ENCODE results near the gene PSMD13. TPM values are rescaled to one million over a fixed set of nuclear protein-coding genes. Genes with fewer than 3 reads are reported as not detected.
A peak's percentile ranks its signal among the peaks of the same experiment; 100 is the strongest.
"Not testable (repeated sequence)": the region's sequence is repeated elsewhere in the genome, so short reads cannot be mapped to it uniquely, and the experiment has no call there.

Gene PSMD13
- 100 to 1,000 TPM in 1 of 4 donors, 10 to 100 TPM in 3; 85.8 to 114 (median 93.5) TPM for total RNA-seq

DNA sequence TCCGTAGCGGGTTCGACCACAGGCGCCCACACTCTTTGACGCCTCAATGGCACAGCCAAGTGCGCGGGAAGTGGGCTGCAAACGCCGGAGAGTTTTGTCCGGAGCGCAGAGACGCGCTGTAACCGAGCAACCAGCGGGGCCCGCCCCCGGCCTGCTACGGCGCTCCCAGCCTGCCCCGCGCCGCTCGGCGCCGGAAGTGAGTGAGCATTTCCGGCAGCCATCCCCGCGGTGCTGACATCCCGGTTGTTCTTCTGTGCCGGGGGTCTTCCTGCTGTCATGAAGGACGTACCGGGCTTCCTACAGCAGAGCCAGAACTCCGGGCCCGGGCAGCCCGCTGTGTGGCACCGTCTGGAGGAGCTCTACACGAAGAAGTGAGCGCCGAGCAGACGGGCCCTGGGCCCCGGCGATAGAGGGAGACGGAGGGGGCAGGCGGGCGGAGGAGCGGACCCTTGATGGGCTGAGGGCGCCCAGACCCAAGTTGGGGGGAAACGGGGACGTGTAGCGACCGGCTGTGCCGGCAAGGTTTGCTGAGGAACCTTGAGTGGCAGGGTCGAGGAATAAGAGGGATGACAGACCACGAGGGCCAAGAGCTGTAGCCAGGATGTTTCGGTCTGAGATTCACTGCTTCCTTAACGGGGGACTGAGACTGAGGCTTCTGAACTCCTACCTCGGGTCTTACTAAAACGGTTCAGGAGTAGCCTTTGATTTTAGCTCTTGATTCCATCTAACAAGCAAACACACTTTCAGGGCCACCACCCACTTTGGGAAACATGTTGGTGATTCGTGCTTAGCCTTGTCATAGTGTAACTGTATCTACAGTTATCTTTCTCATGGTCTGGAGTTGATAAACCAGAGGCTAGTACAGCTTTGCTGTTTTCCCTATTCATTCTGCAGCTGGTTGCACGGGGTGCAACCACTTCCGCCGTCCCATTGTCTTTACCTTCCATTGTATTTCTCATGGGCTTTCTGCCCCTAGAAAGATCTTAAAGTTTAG is at the start of gene PSMD13:
PSMD13 (plus strand) TSS at position 203 of the 994 bp plus-strand sequence; CDS start at position 277, 74 bp downstream.
- WGBS, 2 donors (ENCODE audit: low coverage in 1 of 2): 7 to 14% methylated on average over 7 to 14 of the region's 62 CpGs
- Histone ChIP-seq H3K9me3 (no peaks in the 10 kb centered on the region), H3K4me1 (peaks cover 0 to 35% (median 13%) of the 10 kb centered on the region in 3 donors), H3K36me3 (peaks cover 0 to 40% of the 10 kb centered on the region in 2 donors), H3K27ac (peak within 1 kb of the TSS; percentile 85 to 96 (median 94)), H3K27me3 (no peaks in the 10 kb centered on the region), H3K4me3 (peak within 1 kb of the TSS; percentile 93)
- ATAC-seq: peak; percentile 91
- no peak for TF ChIP-seq EP300 (IDR thresholded peaks at IDR 0.05)
- TF ChIP-seq, protein P1, sequence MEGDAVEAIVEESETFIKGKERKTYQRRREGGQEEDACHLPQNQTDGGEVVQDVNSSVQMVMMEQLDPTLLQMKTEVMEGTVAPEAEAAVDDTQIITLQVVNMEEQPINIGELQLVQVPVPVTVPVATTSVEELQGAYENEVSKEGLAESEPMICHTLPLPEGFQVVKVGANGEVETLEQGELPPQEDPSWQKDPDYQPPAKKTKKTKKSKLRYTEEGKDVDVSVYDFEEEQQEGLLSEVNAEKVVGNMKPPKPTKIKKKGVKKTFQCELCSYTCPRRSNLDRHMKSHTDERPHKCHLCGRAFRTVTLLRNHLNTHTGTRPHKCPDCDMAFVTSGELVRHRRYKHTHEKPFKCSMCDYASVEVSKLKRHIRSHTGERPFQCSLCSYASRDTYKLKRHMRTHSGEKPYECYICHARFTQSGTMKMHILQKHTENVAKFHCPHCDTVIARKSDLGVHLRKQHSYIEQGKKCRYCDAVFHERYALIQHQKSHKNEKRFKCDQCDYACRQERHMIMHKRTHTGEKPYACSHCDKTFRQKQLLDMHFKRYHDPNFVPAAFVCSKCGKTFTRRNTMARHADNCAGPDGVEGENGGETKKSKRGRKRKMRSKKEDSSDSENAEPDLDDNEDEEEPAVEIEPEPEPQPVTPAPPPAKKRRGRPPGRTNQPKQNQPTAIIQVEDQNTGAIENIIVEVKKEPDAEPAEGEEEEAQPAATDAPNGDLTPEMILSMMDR (IDR thresholded peaks at IDR 0.05): no peak
- peak; percentile 38 to 46 for TF ChIP-seq POLR2A (IDR thresholded peaks at IDR 0.05)
- TF ChIP-seq POLR2AphosphoS5 (IDR thresholded peaks at IDR 0.05): peak; percentile 53

DNA sequence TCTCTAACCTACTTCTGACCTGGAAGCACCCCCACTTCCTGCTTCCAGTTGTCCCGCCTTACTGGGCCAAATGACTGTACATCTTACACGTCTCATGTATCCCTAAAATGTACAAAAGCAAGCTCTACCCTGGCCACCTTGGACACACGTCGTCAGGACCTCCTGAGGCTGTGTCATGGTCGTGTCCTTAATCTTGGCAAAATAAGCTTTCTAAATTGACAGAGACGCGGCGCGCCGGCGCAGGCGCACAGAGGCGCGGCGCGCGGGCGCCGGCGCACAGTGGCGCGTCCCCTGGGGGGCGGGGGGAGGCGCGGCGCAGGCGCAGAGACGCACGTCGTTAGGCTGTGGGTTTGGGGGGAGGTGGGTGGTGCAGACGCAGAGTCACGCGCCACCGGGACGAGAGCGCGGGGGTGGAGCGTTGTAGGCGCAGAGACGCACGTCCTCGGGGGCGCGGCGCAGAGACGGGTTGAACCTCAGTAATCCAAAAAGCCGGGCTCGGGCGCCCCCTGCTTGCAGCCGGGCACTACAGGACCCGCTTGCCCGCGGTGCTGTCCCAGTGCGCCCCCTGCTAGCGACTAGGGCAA is 47.5 kb upstream of the PSMD13 start:
- H3K4me3 ChIP-seq, H3K36me3 ChIP-seq, H3K9me3 ChIP-seq, H3K27ac ChIP-seq, H3K4me1 ChIP-seq, H3K27me3 ChIP-seq: not testable (repeated sequence)
- ATAC-seq: peak; percentile 34
- 81% methylated on average over 18 of the region's 55 CpGs; no CpG with 5 or more reads in 1 of the 2 donors for WGBS, 2 donors (ENCODE audit: low coverage in 1 of 2)

- not testable (repeated sequence) for H3K4me1 ChIP-seq, H3K27ac ChIP-seq, H3K36me3 ChIP-seq, H3K4me3 ChIP-seq, H3K27me3 ChIP-seq, H3K9me3 ChIP-seq
- ATAC-seq: peak; percentile 58
- WGBS, 2 donors (ENCODE audit: low coverage in 1 of 2): no CpG with 5 or more reads among the region's 25 CpGs
Measured at GRCh38 chr11:189843-190311, 46.9 kb upstream of the PSMD13 start.

GRCh38 chr11:190546-190945 is 46.2 kb upstream of the PSMD13 start:
- not testable (repeated sequence) for H3K27ac ChIP-seq, H3K9me3 ChIP-seq, H3K27me3 ChIP-seq, H3K4me1 ChIP-seq, ATAC-seq, H3K36me3 ChIP-seq, H3K4me3 ChIP-seq
- WGBS, 2 donors (ENCODE audit: low coverage in 1 of 2): 71 to 74% methylated on average over 5 of the region's 5 CpGs

- H3K27me3 ChIP-seq, H3K4me3 ChIP-seq, H3K36me3 ChIP-seq, H3K9me3 ChIP-seq, H3K4me1 ChIP-seq, H3K27ac ChIP-seq: not testable (repeated sequence)
- ATAC-seq: peak; percentile 46
- WGBS, 2 donors (ENCODE audit: low coverage in 1 of 2): 56% methylated on average over 2 of the region's 8 CpGs; no CpG with 5 or more reads in 1 of the 2 donors
- TF ChIP-seq, protein P1 (IDR thresholded peaks at IDR 0.05): peak in 2 of 4 experiments; percentile 26 to 56
Measured at GRCh38 chr11:191490-192478, 45.0 kb upstream of the PSMD13 start.

DNA sequence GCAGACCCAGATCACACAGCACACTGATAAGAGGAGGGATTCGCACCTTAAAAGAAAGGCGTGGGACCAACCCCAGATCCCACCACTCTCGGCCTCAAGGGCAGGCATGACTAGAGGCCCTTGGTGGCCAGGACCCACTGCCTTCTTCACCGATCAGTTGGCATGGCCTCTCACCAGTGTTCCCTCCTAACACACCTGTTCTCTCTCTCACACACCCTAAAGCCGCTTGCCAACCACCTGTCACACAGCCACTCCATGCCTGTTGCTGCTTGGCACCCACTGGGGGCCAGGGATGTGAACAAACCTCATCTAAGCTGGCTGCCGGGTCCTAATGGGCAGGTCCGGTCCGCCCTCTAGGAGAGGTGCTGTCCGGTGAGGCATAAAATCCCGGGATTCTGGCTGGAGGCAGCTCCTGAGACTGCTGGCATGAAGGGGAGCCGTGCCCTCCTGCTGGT is 44.1 kb upstream of the PSMD13 start, which contains the start of gene SCGB1C1:
SCGB1C1 (plus strand) TSS at position 405 of the 455 bp plus-strand sequence; CDS start at position 427, 22 bp downstream.
- H3K4me1 ChIP-seq, H3K27me3 ChIP-seq, H3K9me3 ChIP-seq, H3K36me3 ChIP-seq, H3K4me3 ChIP-seq, ATAC-seq, H3K27ac ChIP-seq: not testable (repeated sequence)
- WGBS, 2 donors (ENCODE audit: low coverage in 1 of 2): no CpG with 5 or more reads among the region's 11 CpGs

DNA sequence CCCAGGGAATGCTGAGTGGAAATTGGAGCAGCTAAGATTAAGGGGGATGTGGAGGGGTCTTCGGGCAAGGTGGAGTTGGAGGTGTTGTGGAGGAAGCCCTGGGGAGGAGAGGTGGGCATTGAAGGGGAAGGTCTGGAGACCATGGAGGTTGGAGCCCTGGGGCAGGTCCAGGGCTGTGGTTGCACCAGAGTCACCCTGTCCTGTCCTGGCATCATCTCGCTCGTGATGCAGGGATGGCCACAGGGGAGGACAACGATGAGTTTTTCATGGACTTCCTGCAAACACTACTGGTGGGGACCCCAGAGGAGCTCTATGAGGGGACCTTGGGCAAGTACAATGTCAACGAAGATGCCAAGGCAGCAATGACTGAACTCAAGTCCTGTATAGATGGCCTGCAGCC is 43.3 kb upstream of the PSMD13 start:
- 61 to 81% methylated on average over 3 to 5 of the region's 5 CpGs for WGBS, 2 donors (ENCODE audit: low coverage in 1 of 2)
- H3K9me3 ChIP-seq, H3K27me3 ChIP-seq, ATAC-seq, H3K4me1 ChIP-seq, H3K27ac ChIP-seq, H3K4me3 ChIP-seq, H3K36me3 ChIP-seq: not testable (repeated sequence)
